ENCODE data around the gene SNED1.

SNED1 gene

GRCh38 chr2:241038374-241039180 lies 40.2 kb downstream of the SNED1 start:
- no peak overlapping the region for H3K27ac ChIP-seq
- no peak for DNase-seq
- H3K4me3 ChIP-seq (ENCODE audit: low read depth, low read length), result no peak overlapping the region
- H3K9me3 ChIP-seq (ENCODE audit: severe bottlenecking), result no peaks in the 10 kb centered on the region
- no peak for TF ChIP-seq CTCF (IDR thresholded peaks at IDR 0.05; ENCODE audit: low read depth, low read length)
- no peaks in the 10 kb centered on the region for H3K36me3 ChIP-seq
- no peaks in the 10 kb centered on the region for H3K27me3 ChIP-seq (ENCODE audit: insufficient read depth, low read depth, severe bottlenecking)

GRCh38 chr2:241039416-241039815 lies 41.0 kb downstream of the SNED1 start:
- Histone ChIP-seq H3K27me3 (ENCODE audit: insufficient read depth, low read depth, severe bottlenecking) (no peaks in the 10 kb centered on the region), H3K9me3 (ENCODE audit: severe bottlenecking) (no peaks in the 10 kb centered on the region), H3K4me3 (ENCODE audit: low read depth, low read length) (no peak overlapping the region)

DNA sequence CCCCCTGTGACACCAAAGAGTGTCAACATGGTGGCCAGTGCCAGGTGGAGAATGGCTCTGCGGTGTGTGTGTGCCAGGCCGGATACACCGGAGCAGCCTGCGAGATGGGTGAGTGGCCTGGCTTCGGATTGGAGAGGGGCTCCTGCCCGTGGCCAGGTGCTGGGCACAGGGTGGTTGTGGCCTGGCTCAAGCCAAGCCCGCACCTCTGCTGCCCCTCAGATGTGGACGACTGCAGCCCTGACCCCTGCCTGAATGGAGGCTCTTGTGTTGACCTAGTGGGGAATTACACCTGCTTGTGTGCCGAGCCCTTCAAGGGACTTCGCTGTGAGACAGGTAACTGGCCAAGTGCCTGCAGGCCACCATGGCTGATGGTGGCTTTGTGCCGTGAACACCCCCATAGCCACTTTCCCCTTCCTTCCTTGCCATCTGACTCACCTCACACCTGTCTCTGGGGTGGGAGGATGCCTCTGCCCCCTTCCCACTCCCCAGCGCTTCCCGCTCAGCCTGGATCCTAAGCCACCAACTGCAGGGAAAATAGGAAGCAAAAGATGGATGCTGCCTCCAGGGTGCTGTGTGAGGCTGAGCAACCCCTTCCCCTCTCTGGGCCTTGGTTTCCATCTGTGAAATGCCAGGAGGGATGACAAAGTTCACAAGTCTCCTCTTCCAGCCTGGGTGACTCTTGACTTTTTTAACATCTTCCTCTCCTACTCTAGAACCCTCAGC lies 41.8 kb downstream of the SNED1 start:
- DNase-seq, result no peak
- Histone ChIP-seq H3K4me3 (ENCODE audit: low read depth, low read length) (no peak overlapping the region), H3K27ac (no peak overlapping the region), H3K27me3 (ENCODE audit: insufficient read depth, low read depth, severe bottlenecking) (no peaks in the 10 kb centered on the region), H3K36me3 (no peaks in the 10 kb centered on the region), H3K9me3 (ENCODE audit: severe bottlenecking) (peaks cover 7% of the 10 kb centered on the region)
- TF ChIP-seq CTCF (IDR thresholded peaks at IDR 0.05; ENCODE audit: low read depth, low read length), result no peak

More at GRCh38 chr2:241039416-241039815, 41.0 kb downstream of the SNED1 start:
- Histone ChIP-seq H3K36me3 (no peaks in the 10 kb centered on the region), H3K27ac (no peak overlapping the region)
- no peak for DNase-seq
- TF ChIP-seq CTCF (IDR thresholded peaks at IDR 0.05; ENCODE audit: low read depth, low read length), result no peak

DNA sequence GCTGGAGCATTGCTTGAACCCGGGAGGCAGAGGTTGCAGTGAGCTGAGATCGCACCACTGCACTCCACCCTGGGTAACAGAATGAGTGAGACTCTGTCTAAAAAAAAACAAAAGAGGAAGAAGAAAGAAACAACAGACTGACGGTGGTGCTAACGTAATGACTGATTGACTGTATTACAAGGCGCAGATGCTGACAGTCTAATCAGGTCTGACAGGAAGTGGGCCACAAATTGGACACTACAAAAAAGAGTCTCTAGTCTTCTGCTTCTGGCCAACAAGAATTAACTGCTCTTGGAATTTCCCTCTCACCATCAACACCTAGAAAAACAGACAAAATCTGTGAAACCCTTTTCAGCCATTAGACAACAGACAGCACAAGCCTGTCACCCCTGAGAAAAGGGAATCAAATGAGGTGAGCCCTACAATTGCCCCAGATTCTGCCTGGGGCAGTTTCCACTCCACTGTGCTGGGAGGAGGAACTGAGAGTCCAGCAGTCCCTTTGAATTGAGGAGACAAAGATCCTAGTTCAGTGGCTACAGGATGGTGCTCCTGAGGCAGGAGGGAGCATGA lies 43.3 kb downstream of the SNED1 start:
- no peak for TF ChIP-seq CTCF (IDR thresholded peaks at IDR 0.05; ENCODE audit: low read depth, low read length)
- no peak for DNase-seq

GRCh38 chr2:241043581-241043980 lies 45.2 kb downstream of the SNED1 start:
- no peaks in the 10 kb centered on the region for H3K27me3 ChIP-seq (ENCODE audit: insufficient read depth, low read depth, severe bottlenecking)
- no peak for DNase-seq
- TF ChIP-seq CTCF (IDR thresholded peaks at IDR 0.05; ENCODE audit: low read depth, low read length), result no peak
- peaks cover 7% of the 10 kb centered on the region for H3K9me3 ChIP-seq (ENCODE audit: severe bottlenecking)
- H3K36me3 ChIP-seq, result no peaks in the 10 kb centered on the region
- H3K27ac ChIP-seq, result no peak overlapping the region
- no peak overlapping the region for H3K4me3 ChIP-seq (ENCODE audit: low read depth, low read length)

More for the DNA sequence above, 43.3 kb downstream of the SNED1 start:
- H3K9me3 ChIP-seq (ENCODE audit: severe bottlenecking), result peaks cover 7% of the 10 kb centered on the region
- no peaks in the 10 kb centered on the region for H3K36me3 ChIP-seq
- no peaks in the 10 kb centered on the region for H3K27me3 ChIP-seq (ENCODE audit: insufficient read depth, low read depth, severe bottlenecking)
- H3K27ac ChIP-seq, result no peak overlapping the region
- no peak overlapping the region for H3K4me3 ChIP-seq (ENCODE audit: low read depth, low read length)

Measured in WERI-Rb-1 (cell line).